Right hindlimb (tissue), 1 donor: ENCODE results near the gene PTX4.

ENCODE experiments used
- DNase-seq: peaks from one replicate; pipeline ENCODE4 v3.0.0-alpha.2; 2018

Gene PTX4

DNA sequence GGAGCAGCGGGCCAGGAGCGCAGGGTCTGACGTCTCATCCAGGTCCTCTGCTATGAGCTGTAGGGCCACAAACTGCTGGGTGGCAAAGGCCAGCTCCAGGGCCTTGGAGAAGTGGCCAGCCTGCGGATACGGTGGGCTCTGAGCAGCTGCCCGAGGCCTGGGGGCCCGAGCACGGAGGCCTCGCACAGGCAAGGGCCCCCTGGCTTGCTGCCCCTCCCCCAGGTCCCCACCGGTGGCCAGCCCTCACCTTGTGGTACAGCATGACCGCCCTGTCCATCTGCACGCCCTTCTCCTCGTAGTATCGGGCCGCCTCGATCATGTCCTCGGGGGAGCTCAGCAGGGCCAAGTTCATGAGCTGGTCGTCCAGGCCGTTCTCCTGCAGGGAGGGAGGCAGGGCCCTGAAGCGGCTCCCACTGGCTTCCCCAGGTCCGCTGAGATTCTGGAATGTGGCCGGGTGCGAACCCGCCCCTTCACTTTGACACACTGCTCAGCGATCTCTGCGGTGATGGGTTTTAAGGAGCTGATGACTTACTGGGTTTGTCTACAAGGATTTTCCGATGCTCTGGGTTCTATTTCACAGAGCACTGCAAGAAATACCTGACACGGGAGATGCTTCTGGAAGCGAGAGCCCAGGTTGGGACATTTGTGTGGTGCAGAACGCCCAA is 35.0 kb upstream of the PTX4 start:
- no peak for DNase-seq

- DNase-seq = no peak
Observed at GRCh38 chr16:1520461-1520860, 31.7 kb upstream of the PTX4 start.

DNA sequence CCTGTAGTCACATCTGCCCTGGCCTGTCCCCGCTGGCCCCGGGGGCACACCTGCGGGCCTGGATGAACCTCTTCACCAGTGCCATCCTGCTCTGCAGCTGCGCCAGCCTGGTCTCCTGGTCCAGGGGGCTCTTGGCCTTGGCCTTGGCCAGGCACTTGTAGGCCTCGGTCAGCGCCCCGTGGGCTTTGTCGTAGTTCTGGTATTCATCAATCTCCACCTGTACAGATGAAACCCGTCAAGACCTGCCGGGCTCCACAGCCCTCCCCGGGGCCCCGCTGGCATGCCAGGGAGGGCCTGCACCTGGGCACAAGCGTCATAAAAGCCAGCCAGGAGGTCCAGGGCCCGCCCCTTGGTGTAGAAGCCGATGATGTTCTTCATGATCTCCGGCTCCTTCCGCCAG is 31.1 kb upstream of the PTX4 start:
- no peak for DNase-seq

GRCh38 chr16:1518626-1519135 is 29.9 kb upstream of the PTX4 start:
- DNase-seq = no peak

- DNase-seq = no peak
Observed at GRCh38 chr16:1514507-1514906, 25.8 kb upstream of the PTX4 start.

GRCh38 chr16:1512774-1513173 is 24.0 kb upstream of the PTX4 start:
- no peak for DNase-seq

GRCh38 chr16:1511662-1512569 is 23.2 kb upstream of the PTX4 start:
- DNase-seq = no peak

DNA sequence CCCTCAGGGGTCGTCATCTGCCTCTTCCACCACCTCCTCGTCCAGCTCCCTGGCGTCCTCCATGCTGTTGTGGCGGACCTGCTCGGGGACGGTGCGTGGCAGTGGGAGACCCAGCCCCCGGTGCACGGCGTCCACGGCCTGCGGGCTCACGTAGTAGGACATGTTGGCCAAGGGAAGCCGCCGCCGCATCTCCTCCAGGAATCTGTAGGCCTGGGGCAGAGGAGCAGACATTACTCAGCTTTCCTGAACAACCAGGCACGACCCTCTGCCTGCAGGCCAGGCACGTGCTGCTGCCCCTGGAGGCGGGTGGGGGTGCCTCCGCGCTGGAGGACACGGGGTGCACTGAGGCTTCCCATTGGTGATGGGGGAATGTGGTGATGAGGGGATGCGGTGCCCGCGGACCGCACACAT is 22.2 kb upstream of the PTX4 start:
- DNase-seq = no peak

DNA sequence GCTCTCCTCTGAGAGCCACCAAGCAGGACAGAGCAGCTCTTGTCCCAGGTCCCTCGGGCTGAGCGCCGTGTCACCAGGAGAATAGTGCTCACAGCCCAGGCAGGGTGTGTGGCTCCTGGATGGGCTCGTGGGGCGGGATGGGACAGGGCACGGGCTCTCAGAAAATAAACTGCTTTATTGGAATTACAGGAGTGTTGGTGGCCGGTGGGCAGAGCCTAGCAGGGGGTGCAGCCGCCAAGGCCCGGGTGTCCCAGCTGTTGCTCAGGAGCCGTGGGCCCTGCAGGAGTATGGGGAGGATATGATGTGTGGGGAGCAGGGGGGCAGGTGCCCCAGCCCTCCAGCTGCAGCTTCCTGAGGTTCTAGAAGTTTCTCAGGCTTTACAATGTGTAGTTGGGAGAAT is 21.5 kb upstream of the PTX4 start:
- DNase-seq = no peak

GRCh38 chr16:1509307-1510221 is 20.8 kb upstream of the PTX4 start:
- DNase-seq = no peak

DNA sequence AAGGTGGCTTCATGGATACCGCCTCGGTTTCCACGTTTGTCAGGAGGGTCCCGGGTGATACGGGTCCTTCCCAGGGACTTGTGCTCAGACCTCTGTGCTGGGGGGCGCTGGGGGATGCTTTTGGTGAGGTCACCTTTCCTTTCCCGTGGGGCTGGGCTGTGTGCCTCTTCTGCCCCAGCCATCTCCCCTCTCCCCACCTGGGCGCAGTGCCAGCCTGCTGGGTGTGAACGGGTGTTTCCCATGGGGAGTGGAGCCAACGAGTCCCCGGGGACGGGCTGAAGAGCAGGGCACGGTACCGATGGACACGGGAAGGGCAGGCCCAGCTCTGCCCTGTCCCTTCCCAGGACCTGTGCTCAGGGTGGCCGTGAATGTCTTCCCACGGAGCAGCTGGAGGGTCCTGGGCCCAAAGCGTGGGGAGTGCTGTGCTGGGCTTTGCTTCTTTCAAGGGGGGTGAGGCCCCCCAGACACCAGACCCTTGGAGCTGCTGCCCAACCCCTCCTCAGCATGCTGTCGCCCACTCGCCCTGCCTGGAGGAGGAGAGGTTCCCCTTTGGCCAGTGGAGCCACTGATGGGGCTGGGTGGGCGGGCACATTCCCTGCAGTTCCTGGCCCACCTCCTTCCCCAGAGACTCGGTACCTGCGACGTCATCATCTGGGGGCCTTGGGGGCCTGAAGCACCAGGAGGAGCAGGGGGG is 19.9 kb upstream of the PTX4 start:
- no peak for DNase-seq

- no peak for DNase-seq
Observed at GRCh38 chr16:1506494-1507213, 17.9 kb upstream of the PTX4 start.

GRCh38 chr16:1505912-1506311 is 17.2 kb upstream of the PTX4 start:
- no peak for DNase-seq

GRCh38 chr16:1505073-1505844 is 16.5 kb upstream of the PTX4 start:
- DNase-seq = no peak

- no peak for DNase-seq
Observed at GRCh38 chr16:1503110-1503955, 14.6 kb upstream of the PTX4 start.

- DNase-seq = no peak
Observed at GRCh38 chr16:1502092-1503004, 13.6 kb upstream of the PTX4 start.

DNA sequence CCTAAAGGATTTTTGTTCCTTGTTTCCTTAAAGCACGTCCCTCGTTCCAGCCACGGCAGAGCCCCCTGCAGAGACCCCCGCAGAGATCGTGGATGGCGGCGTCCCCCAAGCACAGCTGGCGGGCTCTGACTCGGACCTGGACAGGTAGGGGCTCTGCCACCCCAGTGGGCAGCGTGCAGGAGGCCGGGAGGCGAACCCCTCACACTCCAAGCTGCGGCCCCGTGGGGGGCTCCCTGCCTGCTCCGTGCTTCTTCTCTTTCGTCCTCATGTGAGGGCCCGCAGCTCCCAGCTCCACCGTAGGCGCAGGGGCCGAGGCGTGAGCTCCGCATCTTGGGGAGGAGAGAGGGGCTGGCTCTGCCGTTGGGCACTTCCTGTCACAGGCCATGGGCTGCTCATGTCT is 12.9 kb upstream of the PTX4 start:
- DNase-seq = no peak

- no peak for DNase-seq
Observed at GRCh38 chr16:1500465-1501150, 11.9 kb upstream of the PTX4 start.
